ENCODE results near the gene C3orf18. TPM values are rescaled to one million over a fixed set of nuclear protein-coding genes. Genes with fewer than 3 reads are reported as not detected.
A peak's percentile ranks its signal among the peaks of the same experiment; 100 is the strongest.

The C3orf18 gene
- total and polyA plus RNA-seq, 9 of the 15 experiments (the other 6 are each of a cell fraction or from before 2014, with no cell fraction given): 0.01 to 2.3 (median 0.94) TPM

GRCh38 chr3:50612234-50612882, 44.8 kb upstream of the C3orf18 start (continued):
- no peak for TF ChIP-seq PRDM10 (IDR thresholded peaks at IDR 0.05; ENCODE audit: partially characterized antibody)
- 0 out of 2 replicates have a peak, but pooled peaks have one; percentile 16 for TF ChIP-seq SP1 (CRISPR knock-in tag; IDR thresholded peaks at IDR 0.05)
- no peak for TF ChIP-seq NR1H2 (CRISPR knock-in tag; IDR thresholded peaks at IDR 0.05)
- no peak for TF ChIP-seq CHD7 (IDR thresholded peaks at IDR 0.05; ENCODE audit: low read depth, low read length)
- TF ChIP-seq DEAF1 (CRISPR knock-in tag; IDR thresholded peaks at IDR 0.05): no peak
- TF ChIP-seq CTCF (IDR thresholded peaks at IDR 0.05 in 2 of 3, conservative IDR thresholded peaks at IDR 0.05 in 1 of 3; ENCODE audit: insufficient read depth in 2 of 3, low read depth in 1 of 3, low read length in 3 of 3): no peak
- peak; percentile 39 for TF ChIP-seq TAF1 (IDR thresholded peaks at IDR 0.05; ENCODE audit: control insufficient read depth, extremely low read depth, insufficient read depth, low read length, severe bottlenecking)
